LNCaP clone FGC (cell line): ENCODE results near the gene ENO2.
"Not testable (repeated sequence)": the region's sequence is repeated elsewhere in the genome, so short reads cannot be mapped to it uniquely, and the experiment has no call there.

Source experiments
- DNase-seq: peaks from one replicate; pipeline ENCODE4 v3.0.0-alpha.2; 2011; ENCODE audit warnings: low read depth
- H3K4me3 ChIP-seq: 2 replicates; pipeline ENCODE4 v1.5.1; 2011; ENCODE audit warnings: mild to moderate bottlenecking, low read depth, low read length, control low read depth
- CTCF ChIP-seq: IDR thresholded peaks from 2 replicates; pipeline ENCODE4 v1.5.1; 2012; ENCODE audit warnings: mild to moderate bottlenecking; ENCODE audit not compliant: control insufficient read depth, insufficient read depth; ENCODE audit errors: extremely low read depth

ENO2 gene

GRCh38 chr12:6914246-6914946 is at the start of gene ENO2:
ENO2 (plus strand) TSS chr12:6914580; CDS start chr12:6915833, 1,253 bp downstream.
- H3K4me3 ChIP-seq, result peak within 1 kb of the TSS; percentile 60
- DNase-seq, result no peak
- TF ChIP-seq CTCF, result no peak

GRCh38 chr12:6865307-6865706 is 49.1 kb upstream of the ENO2 start:
- H3K4me3 ChIP-seq, DNase-seq: not testable (repeated sequence)

GRCh38 chr12:6866163-6866919 is 48.0 kb upstream of the ENO2 start:
- TF ChIP-seq CTCF, result no peak
- peak overlapping the region; percentile 99 for H3K4me3 ChIP-seq
- no peak for DNase-seq

- DNase-seq, result no peak
- H3K4me3 ChIP-seq, result peak overlapping the region; percentile 99
- no peak for TF ChIP-seq CTCF
Observed at GRCh38 chr12:6866920-6867412, 47.4 kb upstream of the ENO2 start.

GRCh38 chr12:6867413-6868210 is 46.8 kb upstream of the ENO2 start, which contains the start of gene TPI1:
TPI1 (plus strand) TSS chr12:6867531; CDS start chr12:6867567, 36 bp downstream.
- TF ChIP-seq CTCF, result no peak
- H3K4me3 ChIP-seq, result peak within 1 kb of the TSS; percentile 99
- DNase-seq, result no peak

GRCh38 chr12:6868211-6869048 is 46.0 kb upstream of the ENO2 start:
- no peak for DNase-seq
- 0 out of 2 replicates have a peak, but pooled peaks have one; percentile 28 for TF ChIP-seq CTCF
- H3K4me3 ChIP-seq, result peak overlapping the region; percentile 99
